Measurements from ENCODE around the gene NPEPPS. TPM values are rescaled to one million over a fixed set of nuclear protein-coding genes. Genes with fewer than 3 reads are reported as not detected.

The NPEPPS gene
- total RNA-seq, 1 donor from 2014 or later = 143 TPM

- Mint-ChIP-seq H3K4me1 (ENCODE audit: low read depth, unreplicated experiment) (peaks cover 13% of the 10 kb centered on the region), H3K9me3 (ENCODE audit: unreplicated experiment) (no peaks in the 10 kb centered on the region), H3K36me3 (ENCODE audit: low read depth, unreplicated experiment) (peaks cover 24% of the 10 kb centered on the region), H3K27ac (ENCODE audit: unreplicated experiment) (no peak overlapping the region), H3K27me3 (ENCODE audit: low read depth, unreplicated experiment) (no peaks in the 10 kb centered on the region), H3K4me3 (ENCODE audit: unreplicated experiment) (no peak overlapping the region)
- peaks cover 1% of the 10 kb centered on the region for H3K4me1 ChIP-seq (ENCODE audit: insufficient read depth, low read length)
- no peaks in the 10 kb centered on the region for H3K27me3 ChIP-seq (ENCODE audit: insufficient read depth, low read length)
- H3K27ac ChIP-seq (ENCODE audit: low read depth, low read length) = no peak overlapping the region
- H2AFZ ChIP-seq (ENCODE audit: low read depth, low read length) = no peak overlapping the region
- peaks cover 87% of the 10 kb centered on the region for H3K36me3 ChIP-seq (ENCODE audit: insufficient read depth, low read length)
- DNase-seq (ENCODE audit: low read depth) = no peak
- no peak overlapping the region for H3K4me2 ChIP-seq (ENCODE audit: low read length)
- H3K9ac ChIP-seq (ENCODE audit: low read length) = no peak overlapping the region
- H4K20me1 ChIP-seq (ENCODE audit: insufficient read depth, low read length) = peaks cover 90% of the 10 kb centered on the region
- H3K4me3 ChIP-seq (ENCODE audit: insufficient read depth, low read depth, low read length) = no peak overlapping the region
- TF ChIP-seq, protein P1, sequence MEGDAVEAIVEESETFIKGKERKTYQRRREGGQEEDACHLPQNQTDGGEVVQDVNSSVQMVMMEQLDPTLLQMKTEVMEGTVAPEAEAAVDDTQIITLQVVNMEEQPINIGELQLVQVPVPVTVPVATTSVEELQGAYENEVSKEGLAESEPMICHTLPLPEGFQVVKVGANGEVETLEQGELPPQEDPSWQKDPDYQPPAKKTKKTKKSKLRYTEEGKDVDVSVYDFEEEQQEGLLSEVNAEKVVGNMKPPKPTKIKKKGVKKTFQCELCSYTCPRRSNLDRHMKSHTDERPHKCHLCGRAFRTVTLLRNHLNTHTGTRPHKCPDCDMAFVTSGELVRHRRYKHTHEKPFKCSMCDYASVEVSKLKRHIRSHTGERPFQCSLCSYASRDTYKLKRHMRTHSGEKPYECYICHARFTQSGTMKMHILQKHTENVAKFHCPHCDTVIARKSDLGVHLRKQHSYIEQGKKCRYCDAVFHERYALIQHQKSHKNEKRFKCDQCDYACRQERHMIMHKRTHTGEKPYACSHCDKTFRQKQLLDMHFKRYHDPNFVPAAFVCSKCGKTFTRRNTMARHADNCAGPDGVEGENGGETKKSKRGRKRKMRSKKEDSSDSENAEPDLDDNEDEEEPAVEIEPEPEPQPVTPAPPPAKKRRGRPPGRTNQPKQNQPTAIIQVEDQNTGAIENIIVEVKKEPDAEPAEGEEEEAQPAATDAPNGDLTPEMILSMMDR (IDR thresholded peaks at IDR 0.05; ENCODE audit: insufficient read depth, low read depth, low read length) = no peak
- TF ChIP-seq EZH2 (IDR thresholded peaks at IDR 0.05; ENCODE audit: insufficient read depth, low read length) = no peak
- FAIRE-seq = no peak
- no peaks in the 10 kb centered on the region for H3K9me3 ChIP-seq (ENCODE audit: insufficient read depth, low read depth, low read length)
- peaks cover 69% of the 10 kb centered on the region for H3K79me2 ChIP-seq (ENCODE audit: insufficient read depth, low read length)
Measured at GRCh38 chr17:47660064-47660492, 129.2 kb downstream of the NPEPPS start.

GRCh38 chr17:47663912-47664623, 133.2 kb downstream of the NPEPPS start:
- H3K36me3 ChIP-seq (ENCODE audit: insufficient read depth, low read length) = peaks cover 82% of the 10 kb centered on the region
- peak; percentile 20 for DNase-seq (ENCODE audit: low read depth)
- no peak overlapping the region for H3K27ac Mint-ChIP-seq (ENCODE audit: unreplicated experiment)
- no peak for TF ChIP-seq EZH2 (IDR thresholded peaks at IDR 0.05; ENCODE audit: insufficient read depth, low read length)
- TF ChIP-seq, protein P1 (IDR thresholded peaks at IDR 0.05; ENCODE audit: insufficient read depth, low read depth, low read length) = peak; percentile 87
- H3K4me1 ChIP-seq (ENCODE audit: insufficient read depth, low read length) = no peaks in the 10 kb centered on the region
- no peak overlapping the region for H2AFZ ChIP-seq (ENCODE audit: low read depth, low read length)
- no peak overlapping the region for H3K4me3 ChIP-seq (ENCODE audit: insufficient read depth, low read depth, low read length)
- no peaks in the 10 kb centered on the region for H3K4me1 Mint-ChIP-seq (ENCODE audit: low read depth, unreplicated experiment)
- FAIRE-seq = no peak
- no peak overlapping the region for H3K9ac ChIP-seq (ENCODE audit: low read length)
- no peaks in the 10 kb centered on the region for H3K27me3 Mint-ChIP-seq (ENCODE audit: low read depth, unreplicated experiment)
- H3K79me2 ChIP-seq (ENCODE audit: insufficient read depth, low read length) = peaks cover 49% of the 10 kb centered on the region
- peaks cover 80% of the 10 kb centered on the region for H4K20me1 ChIP-seq (ENCODE audit: insufficient read depth, low read length)
- H3K9me3 Mint-ChIP-seq (ENCODE audit: unreplicated experiment) = no peaks in the 10 kb centered on the region
- no peaks in the 10 kb centered on the region for H3K27me3 ChIP-seq (ENCODE audit: insufficient read depth, low read length)
- H3K4me2 ChIP-seq (ENCODE audit: low read length) = no peak overlapping the region
- H3K4me3 Mint-ChIP-seq (ENCODE audit: unreplicated experiment) = peak overlapping the region; percentile 46
- H3K36me3 Mint-ChIP-seq (ENCODE audit: low read depth, unreplicated experiment) = peaks cover 10% of the 10 kb centered on the region
- H3K27ac ChIP-seq (ENCODE audit: low read depth, low read length) = no peak overlapping the region
- no peaks in the 10 kb centered on the region for H3K9me3 ChIP-seq (ENCODE audit: insufficient read depth, low read depth, low read length)

GRCh38 chr17:47664624-47664941, 133.7 kb downstream of the NPEPPS start:
- Mint-ChIP-seq H3K4me3 (ENCODE audit: unreplicated experiment) (no peak overlapping the region), H3K4me1 (ENCODE audit: low read depth, unreplicated experiment) (peaks cover 2% of the 10 kb centered on the region), H3K27ac (ENCODE audit: unreplicated experiment) (peak overlapping the region; percentile 26), H3K27me3 (ENCODE audit: low read depth, unreplicated experiment) (no peaks in the 10 kb centered on the region), H3K9me3 (ENCODE audit: unreplicated experiment) (no peaks in the 10 kb centered on the region), H3K36me3 (ENCODE audit: low read depth, unreplicated experiment) (peaks cover 13% of the 10 kb centered on the region)
- Histone ChIP-seq H3K27ac (ENCODE audit: low read depth, low read length) (no peak overlapping the region), H2AFZ (ENCODE audit: low read depth, low read length) (no peak overlapping the region), H3K4me2 (ENCODE audit: low read length) (no peak overlapping the region), H3K9me3 (ENCODE audit: insufficient read depth, low read depth, low read length) (no peaks in the 10 kb centered on the region), H3K36me3 (ENCODE audit: insufficient read depth, low read length) (peaks cover 84% of the 10 kb centered on the region), H3K9ac (ENCODE audit: low read length) (no peak overlapping the region), H3K4me3 (ENCODE audit: insufficient read depth, low read depth, low read length) (no peak overlapping the region), H3K27me3 (ENCODE audit: insufficient read depth, low read length) (no peaks in the 10 kb centered on the region), H3K4me1 (ENCODE audit: insufficient read depth, low read length) (no peaks in the 10 kb centered on the region), H4K20me1 (ENCODE audit: insufficient read depth, low read length) (peaks cover 80% of the 10 kb centered on the region), H3K79me2 (ENCODE audit: insufficient read depth, low read length) (peaks cover 51% of the 10 kb centered on the region)
- TF ChIP-seq EZH2 (IDR thresholded peaks at IDR 0.05; ENCODE audit: insufficient read depth, low read length) = no peak
- TF ChIP-seq, protein P1 (IDR thresholded peaks at IDR 0.05; ENCODE audit: insufficient read depth, low read depth, low read length) = no peak
- DNase-seq (ENCODE audit: low read depth) (no peak), FAIRE-seq (no peak)
